HG02588 (cell line): Measurements from ENCODE around the gene RCC1.
"Not testable (repeated sequence)": the region's sequence is repeated elsewhere in the genome, so short reads cannot be mapped to it uniquely, and the experiment has no call there.

Experiments
- ATAC-seq: cut with Tn5 transposase; IDR thresholded peaks from one replicate; pipeline ENCODE4 v1.9.1; 2021; ENCODE audit warnings: mild to moderate bottlenecking, moderate library complexity; ENCODE audit not compliant: unreplicated experiment

Gene RCC1, protein sequence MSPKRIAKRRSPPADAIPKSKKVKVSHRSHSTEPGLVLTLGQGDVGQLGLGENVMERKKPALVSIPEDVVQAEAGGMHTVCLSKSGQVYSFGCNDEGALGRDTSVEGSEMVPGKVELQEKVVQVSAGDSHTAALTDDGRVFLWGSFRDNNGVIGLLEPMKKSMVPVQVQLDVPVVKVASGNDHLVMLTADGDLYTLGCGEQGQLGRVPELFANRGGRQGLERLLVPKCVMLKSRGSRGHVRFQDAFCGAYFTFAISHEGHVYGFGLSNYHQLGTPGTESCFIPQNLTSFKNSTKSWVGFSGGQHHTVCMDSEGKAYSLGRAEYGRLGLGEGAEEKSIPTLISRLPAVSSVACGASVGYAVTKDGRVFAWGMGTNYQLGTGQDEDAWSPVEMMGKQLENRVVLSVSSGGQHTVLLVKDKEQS

DNA sequence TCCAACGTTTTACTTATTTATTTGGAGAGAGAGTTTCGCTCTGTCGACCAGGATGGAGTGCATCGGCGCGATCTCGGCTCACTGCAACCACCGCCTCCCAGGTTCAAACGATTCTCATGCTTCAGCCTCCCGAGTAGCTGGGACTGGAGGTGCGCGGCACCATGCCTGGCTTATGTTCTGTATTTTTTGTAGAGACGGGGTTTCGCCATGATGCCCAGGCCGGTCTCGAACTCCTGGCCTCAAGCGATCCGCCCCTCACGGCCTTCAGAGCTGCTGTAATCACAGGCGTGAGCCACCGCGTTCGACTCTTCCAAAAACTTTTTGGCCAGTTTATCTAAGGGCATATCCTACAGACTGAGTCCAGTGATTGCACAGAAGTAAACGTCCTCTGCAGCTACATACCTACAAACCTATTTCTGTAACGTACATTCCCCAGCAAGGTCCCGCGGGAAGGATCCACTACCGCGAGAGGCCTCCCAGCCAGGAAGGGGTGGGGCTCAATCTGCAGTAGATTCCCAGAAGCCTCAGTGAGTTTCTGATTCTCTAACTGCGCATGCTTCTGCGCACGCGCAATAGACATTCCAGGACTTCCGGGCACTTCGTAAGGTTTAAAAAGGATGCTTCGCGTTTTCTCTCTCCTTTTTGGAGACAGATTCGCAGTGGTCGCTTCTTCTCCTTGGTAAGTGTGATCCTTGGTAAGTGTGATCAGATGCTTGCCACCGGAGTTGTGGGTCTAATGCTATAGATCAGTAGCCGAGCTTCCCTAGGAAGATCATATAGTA lies at the start of gene RCC1:
RCC1 (plus strand) TSS at position 638 of the 782 bp plus-strand sequence. CDS start 23,824 bp downstream, outside the sequence.
- ATAC-seq = peak; percentile 78

DNA sequence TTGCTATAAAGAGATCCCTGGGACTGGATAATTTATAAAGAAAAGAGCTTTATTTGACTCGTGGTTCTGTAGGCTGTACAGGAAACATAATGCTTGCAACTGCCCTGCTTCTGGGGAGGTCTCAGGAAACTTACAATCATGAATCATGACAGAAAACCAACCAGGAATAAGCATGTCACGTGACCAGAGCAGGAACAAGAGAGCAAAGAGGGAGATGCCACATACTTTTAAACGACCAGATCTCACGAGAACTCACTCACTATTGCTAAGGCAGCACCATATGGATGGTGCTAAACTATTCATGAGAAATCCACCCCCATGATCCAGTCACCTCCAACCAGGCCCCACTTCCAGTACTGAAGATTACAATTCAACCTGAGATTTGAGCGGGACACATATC lies 49.8 kb upstream of the RCC1 start:
- no peak for ATAC-seq

DNA sequence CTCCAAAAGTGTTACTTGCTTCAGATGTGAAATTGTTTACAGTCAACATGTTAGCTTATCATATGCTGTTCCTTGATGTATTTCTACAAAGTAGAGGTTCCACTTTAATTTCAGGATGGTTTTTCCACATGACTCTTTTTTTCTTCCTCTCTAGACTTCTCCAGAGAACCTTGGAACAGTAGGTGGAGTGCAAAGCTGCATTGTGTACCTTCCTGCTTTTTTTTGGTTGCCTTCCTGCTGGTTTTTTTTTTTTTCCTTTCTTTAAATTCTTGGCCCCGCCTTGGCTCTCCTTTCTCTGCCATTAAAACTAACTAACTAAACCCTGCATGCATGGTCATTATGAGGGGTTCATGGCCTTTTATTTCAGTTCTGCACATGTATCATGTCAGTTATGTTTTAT lies 48.2 kb upstream of the RCC1 start:
- ATAC-seq = no peak

DNA sequence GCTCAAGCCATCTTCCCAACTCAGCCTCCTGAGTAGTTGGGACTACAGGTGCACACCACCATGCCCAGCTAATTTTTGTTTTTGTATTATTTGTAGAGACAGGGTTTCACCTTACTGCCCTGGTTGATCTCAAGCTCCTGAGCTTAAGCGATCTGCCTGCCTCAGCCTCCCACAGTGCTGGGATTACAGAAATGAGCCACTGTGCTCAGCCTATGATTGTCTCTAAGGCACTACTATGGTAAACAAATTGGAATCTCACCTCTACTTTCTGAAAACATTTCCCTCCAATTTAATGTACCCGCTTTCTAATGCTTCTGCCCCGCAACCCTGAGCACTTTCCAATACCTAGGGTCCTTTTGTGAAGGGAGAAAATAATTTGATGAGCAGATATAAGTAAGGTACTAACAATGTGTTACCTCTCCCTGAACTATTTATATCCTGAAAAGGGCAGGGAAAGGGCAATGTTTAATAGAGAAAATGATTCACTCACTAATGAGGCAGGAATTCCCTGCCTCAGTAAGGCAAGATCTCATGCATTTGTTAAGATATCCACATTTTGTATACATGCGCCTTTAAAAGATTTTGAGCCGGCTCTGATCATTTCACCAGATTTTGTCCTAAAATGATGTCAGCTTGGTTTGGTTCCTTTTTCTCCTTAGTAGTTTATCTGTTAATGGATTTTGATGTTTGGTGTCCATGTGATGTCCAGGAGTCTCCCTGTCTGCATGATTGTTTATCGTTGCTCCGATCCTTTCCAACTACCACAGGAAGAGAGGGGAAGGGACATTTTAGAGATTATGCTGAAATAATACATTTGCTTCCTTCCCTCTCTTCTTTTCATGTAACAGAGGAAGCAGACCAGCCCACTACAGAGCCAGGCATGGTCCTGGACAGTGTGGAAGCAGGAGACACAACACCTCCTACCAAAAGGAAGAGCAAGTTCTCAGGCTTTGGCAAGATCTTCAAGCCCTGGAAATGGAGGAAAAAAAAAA lies 47.3 kb upstream of the RCC1 start:
- ATAC-seq = no peak

DNA sequence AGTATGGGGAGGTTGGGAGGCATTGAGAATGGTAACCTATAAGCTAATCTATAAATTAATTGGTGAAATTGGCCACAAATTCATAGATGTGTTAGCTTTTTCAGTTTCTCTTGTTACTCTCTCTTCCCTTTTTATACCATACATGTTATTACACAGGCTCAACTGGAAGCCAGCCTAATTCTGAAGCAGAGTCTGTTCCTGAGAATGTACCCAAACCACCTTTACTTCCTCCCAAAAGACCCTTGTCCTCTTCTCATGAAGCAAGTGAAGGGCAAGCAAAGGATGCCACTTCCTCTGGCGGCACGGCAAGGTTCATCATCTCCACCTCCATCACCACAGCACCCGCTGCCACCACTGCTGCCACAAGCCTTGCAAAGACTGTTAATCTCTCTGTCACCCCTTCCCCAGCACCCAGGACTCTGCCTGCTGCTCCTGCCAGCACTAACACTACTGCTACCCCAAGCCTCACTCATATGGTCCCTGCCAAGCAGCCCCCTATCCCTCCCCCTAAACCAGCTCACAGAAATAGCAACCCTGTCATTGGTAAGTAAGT lies 39.5 kb upstream of the RCC1 start:
- ATAC-seq = no peak

DNA sequence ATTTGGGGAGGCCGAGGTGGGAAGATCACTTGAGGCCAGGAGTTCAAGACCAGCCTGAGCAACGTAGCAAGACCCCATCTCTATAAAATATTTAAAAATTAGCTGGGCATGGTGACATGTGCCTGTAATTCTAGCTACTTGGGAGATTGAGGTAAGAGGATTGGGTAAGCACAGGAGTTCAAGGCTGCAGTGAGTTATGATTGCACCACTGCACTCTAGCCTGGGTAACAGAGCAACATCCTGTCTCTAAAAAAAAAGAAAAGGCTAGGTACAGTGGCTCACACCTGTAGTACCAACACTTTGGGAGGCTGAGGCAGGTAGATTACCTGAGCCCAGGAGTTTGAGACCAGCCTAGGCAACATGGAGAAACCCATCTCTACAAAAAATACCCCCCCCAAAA lies 35.7 kb upstream of the RCC1 start:
- ATAC-seq = no peak

DNA sequence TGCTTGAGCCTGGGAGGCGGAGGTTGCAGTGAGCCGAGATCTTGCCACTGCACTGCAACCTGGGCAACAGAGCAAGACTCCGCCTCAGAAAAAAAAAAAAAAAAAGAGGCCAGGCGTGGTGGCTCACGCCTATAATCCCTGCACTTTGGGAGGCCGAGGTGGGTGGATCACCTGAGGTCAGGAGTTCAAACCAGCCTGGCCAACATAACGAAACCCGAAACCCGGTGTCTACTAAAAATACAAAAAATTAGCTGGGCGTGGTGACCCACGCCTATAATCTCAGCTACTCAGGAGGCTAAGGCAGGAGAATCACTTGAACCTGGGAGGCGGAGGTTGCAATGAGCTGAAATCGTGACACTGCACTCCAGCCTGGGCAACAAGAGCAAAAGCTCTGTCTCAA lies 26.3 kb upstream of the RCC1 start:
- not testable (repeated sequence) for ATAC-seq

DNA sequence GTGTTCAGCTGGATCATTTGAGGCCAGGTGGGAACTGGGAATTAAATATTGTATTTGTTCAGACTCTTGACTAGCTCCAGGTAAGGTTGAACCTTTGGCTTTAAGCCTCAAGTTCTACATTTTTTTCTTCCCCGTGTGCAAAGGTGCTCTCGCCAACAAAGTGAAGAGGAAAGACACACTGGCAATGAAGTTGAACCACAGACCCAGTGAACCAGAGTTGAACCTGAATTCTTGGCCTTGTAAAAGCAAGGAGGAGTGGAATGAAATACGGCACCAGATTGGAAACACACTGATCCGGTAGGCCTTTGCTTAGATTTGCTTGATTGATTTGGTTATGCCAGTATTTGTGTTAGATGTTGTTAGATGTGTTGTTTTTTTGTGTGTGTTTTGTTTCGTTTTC lies 25.5 kb upstream of the RCC1 start:
- no peak for ATAC-seq

DNA sequence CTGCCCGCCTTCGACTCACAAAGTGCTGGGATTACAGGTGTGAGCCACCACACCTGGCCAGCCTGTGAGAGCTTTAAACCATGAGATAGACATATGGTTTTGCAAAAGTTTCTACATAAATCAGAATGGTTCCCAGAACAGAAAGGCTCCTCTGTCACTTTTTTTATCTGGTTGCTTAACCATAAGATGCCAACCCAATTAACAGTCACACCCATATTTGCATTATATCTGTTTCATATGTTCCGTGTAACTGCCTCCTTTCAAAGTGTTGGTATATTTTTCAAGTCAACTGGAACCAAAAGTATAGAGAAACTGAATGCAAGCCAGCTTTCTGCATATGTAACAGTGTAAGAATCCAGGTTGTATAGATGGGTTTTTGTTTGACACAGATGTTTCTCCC lies 23.7 kb upstream of the RCC1 start:
- no peak for ATAC-seq

DNA sequence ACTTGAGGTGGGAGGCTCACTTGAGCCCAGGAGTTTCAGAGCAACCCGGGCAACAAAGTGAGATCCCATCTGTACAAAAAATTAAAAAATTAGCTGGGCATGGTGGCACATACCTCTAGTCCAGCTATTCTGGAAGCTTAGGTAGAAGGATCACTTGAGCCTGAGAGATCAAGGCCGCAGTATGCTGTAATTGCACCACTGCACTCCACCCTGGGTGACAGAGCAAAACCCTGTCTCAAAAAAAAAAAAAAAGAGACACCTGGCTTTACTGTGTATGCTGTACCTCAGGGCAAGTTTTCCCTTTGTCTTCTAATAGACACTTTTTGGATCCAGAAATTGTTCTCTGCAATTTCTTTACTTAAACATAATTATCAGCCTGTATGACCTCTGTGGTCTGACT lies 23.1 kb upstream of the RCC1 start:
- ATAC-seq = no peak

DNA sequence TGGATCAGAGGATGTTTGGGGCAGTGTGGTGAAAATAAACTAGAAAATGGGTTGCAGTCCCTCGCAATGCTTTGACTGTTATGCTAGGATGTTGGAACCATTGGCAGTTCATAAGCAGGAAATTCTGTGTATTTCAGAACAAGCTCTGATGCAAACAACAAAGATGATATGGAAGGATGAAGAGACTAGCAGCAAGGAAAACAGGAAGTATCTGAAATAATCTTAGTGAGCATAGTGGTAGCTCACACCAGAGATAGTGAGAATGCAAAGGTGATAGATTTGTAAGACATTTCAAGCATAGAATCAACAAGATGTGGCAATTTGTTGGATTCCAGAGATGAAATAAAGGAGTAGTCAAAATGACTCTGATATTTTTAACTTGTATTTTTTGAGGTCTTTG lies 11.1 kb upstream of the RCC1 start:
- no peak for ATAC-seq

DNA sequence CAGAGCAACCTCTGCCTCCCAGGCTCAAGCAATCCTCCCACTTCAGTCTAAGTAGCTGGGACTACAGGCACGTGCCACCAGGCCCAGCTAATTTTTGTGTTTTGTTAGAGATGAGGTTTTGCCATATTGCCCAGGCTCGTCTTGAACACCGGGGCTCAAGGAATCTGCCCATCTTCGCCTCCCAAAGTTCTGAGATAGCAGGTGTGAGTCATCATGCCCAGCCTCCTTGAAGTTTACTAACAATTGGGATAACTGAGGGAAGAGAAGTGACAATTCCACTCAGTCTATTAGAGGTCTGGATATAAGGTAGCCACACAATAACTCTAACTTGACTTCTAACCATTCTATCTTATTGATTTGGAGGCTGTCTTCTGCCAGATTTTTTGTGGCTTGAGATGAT lies 6.3 kb upstream of the RCC1 start:
- ATAC-seq = no peak

DNA sequence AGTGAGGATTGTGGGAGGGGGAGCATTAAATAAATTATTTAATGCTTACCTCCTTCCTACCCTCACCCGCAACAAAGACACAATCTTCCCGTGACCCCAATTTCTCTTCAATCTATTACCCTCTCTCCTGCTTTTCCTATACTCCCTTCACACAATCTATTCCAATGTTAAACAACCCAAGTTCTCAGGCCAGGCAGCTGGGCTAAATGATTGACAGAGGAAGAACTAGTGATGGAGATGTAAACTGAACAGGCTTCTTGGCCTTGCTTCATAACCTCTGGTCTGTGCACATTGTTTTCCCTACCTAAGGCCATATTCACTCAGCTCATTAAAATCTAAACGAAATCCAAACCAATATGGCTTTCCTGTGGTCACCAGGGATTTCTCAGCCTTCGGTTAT lies 3.9 kb upstream of the RCC1 start:
- ATAC-seq = no peak

DNA sequence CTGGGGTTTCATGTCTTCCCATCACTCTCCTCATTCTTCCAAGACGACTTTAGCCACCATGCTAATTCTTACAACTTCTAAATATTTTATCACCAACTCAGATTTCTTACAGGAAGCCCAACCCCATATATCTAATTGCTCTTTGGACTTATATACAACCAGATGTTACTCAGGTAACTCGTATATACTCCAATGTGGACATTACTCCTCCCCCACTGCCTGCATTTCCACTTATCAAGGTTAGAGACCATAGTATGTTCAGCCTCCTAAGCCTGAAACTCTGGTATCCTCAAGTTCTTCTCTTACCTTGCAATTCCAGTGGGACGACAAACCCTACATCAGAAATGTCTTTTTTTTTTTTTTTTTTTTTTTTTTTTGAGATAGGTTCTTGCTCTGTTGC lies 2.7 kb upstream of the RCC1 start:
- no peak for ATAC-seq

DNA sequence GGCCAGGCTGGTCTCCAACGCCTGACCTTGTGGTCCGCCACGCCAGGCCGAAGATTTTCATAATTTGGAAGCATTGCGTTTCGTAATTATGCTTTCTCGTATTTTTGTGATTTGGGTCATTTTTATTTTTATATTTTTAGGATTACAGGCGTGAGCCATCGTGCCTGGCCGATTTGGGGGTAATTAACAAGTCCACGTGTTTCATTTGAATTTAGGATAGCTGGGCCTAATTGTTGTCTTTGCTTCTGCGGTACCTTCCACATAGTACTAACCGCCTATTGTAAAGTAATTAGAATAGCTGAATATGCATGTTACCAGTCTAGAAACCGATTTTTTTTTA lies 1.0 kb downstream of the RCC1 start:
- no peak for ATAC-seq

DNA sequence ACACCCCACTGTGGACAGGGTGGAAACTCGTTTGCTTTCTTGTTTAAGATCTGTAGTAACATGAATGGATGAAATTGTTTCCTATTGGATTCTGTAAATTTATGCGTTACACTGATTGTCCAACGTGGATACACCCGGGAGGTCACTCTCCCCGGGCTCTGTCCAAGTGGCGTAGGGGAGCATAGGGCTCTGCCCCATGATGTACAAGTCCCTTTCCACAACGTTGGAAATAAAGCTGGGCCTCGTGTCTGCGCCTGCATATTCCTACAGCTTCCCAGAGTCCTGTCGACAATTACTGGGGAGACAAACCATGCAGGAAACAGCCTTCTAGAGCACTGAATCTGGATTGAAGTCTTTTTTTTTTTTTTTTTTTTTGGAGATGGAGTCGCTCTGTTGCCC lies 1.4 kb downstream of the RCC1 start:
- ATAC-seq = no peak

DNA sequence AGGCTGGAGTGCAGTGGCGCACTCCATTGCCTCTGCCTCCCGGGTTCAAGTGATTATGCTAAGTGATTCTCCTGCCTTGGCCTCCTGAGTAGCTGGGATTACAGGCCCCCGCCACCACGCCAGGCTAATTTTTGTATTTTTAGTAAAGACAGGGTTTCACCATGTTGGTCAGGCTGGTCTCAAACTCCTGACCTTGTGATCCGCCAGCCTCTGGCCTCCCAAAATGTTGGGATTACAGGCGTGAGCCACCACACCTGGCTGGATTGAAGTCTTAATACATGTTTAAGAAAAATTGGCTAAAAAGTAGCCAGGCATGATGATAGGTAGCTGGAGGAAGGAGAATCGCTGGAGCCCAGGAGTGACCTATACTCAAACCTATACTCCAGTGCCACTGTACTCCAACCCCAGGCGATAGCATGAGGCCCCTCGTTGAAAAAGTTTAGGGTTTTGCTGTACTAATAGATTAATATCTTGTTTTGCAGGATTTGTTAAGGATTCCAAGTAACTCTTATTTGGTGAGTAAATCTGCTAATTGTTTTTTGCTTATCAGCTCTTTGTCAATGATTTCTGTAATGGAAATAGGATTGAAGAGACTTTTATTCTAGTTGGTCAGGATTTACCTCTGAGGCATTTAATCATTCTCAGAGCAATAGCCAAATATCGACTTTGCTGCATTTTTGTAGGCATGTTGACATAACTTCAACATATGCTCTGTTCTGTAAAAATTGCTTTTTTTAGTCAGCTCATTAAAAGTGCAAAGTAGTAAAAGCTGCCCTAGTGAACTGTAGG lies 2.0 kb downstream of the RCC1 start:
- ATAC-seq = no peak

DNA sequence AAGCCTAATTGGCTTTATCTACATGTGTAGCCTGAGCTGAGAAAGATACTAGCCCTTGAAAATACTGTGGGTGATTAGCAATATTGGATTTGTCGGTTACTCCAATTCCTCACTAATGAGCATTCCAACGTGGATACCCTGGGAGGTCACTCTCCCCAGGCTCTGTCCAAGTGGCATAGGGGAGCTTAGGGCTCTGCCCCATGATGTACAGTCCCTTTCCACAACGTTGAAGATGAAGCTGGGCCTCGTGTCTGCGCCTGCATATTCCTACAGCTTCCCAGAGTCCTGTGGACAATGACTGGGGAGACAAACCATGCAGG lies 2.6 kb downstream of the RCC1 start:
- no peak for ATAC-seq

DNA sequence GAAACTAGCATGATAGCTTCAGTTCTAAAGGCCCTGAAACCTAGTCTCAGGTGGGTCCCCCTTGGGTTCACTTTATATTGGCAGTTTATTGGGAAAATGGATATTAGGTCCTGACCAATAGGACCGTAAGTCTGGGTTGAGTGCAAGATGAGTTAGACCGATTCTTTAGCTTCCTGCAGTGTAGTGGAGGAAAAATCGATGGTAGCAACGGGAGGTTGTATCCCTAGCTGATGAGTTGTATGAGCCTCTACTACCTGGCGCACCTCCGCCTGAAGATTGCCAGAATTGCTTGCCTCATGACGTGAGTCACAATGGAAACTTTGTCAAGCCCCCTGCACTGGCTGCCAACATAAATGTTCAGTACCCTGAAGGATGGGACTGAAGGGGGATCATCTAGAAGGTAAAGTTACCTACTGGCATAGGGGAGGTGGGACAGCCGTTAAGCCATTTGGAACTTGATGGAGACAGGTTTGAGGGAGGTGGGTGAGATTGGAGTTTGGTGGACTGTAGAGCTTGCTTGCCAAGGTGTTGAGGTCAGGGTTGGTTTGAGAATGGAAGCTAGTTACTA lies 3.9 kb downstream of the RCC1 start:
- ATAC-seq = no peak
